Smooth muscle cell (in vitro differentiated cells): ENCODE data around the gene CELF3. TPM values are rescaled to one million over a fixed set of nuclear protein-coding genes. Genes with fewer than 3 reads are reported as not detected.

Source experiments
- DNase-seq: peaks from one replicate; lab custom pipeline; 2025; ENCODE audit not compliant: unreplicated experiment; lab: John Stamatoyannopoulos, UW
- H2AFZ ChIP-seq: fragments of 200-600 bp; sonication (generic); 2 replicates; pipeline ENCODE4 v1.6.0; 2016; ENCODE audit warnings: antibody characterized with exemption, low read depth, mild to moderate bottlenecking
- H3F3A ChIP-seq: fragments of 200-600 bp; sonication (generic); 2 replicates; pipeline ENCODE4 v1.6.0; 2017; ENCODE audit warnings: antibody characterized with exemption, low read depth
- H3K27ac ChIP-seq: fragments of 200-600 bp; sonication (generic); 2 replicates; pipeline ENCODE4 v1.5.1; 2016; ENCODE audit warnings: low read depth, mild to moderate bottlenecking
- H3K27me3 ChIP-seq: fragments of 200-600 bp; sonication (generic); 2 replicates; pipeline ENCODE4 v1.6.1; 2016; ENCODE audit warnings: low read depth, mild to moderate bottlenecking
- H3K36me3 ChIP-seq: fragments of 200-600 bp; sonication (generic); 2 replicates; pipeline ENCODE4 v1.5.1; 2016; ENCODE audit warnings: low read depth
- H3K4me1 ChIP-seq: fragments of 200-600 bp; sonication (generic); 2 replicates; pipeline ENCODE4 v1.5.1; 2016; ENCODE audit warnings: low read depth
- H3K4me2 ChIP-seq: fragments of 200-600 bp; sonication (generic); 2 replicates; pipeline ENCODE4 v1.6.0; 2016; ENCODE audit warnings: mild to moderate bottlenecking
- H3K4me3 ChIP-seq: fragments of 200-600 bp; sonication (generic); 2 replicates; pipeline ENCODE4 v1.5.1; 2016; ENCODE audit warnings: mild to moderate bottlenecking
- H3K79me2 ChIP-seq: fragments of 200-600 bp; sonication (generic); 2 replicates; pipeline ENCODE4 v1.6.0; 2016; ENCODE audit warnings: low read depth, mild to moderate bottlenecking
- H3K9ac ChIP-seq: fragments of 200-600 bp; sonication (generic); 2 replicates; pipeline ENCODE4 v1.6.0; 2016; ENCODE audit warnings: low read depth
- H3K9me3 ChIP-seq: fragments of 200-600 bp; sonication (generic); replicated peaks from 2 replicates; pipeline ENCODE4 v1.5.1; 2016; ENCODE audit warnings: low read depth
- H4K20me1 ChIP-seq: fragments of 200-600 bp; sonication (generic); 2 replicates; pipeline ENCODE4 v1.6.0; 2016; ENCODE audit warnings: low read depth
- WGBS: methylation state at CpG from one replicate; pipeline ENCODE4 v1.1.7; 2016; ENCODE audit warnings: low lambda C conversion rate; 5-methylcytosine and 5-hydroxymethylcytosine counted together
- polyA plus RNA-seq: library from polyadenylated mRNA; unstranded; fragments of >200 nt; fragmentation: Nextera tagmentation; extraction: Ambion mirVana; gene quantifications from 2 replicates; pipeline ENCODE4 v1.2.1, GENCODE V29; 2016
- total RNA-seq: library from RNA; depleted of rRNA; stranded (reverse); fragments of >200 nt; gene quantifications from 2 replicates; pipeline ENCODE4 v1.2.3, GENCODE V29; 2014
- TF ChIP-seq, protein P1 (sequence below): fragments of 200-600 bp; sonication (generic); IDR thresholded peaks from 2 replicates; pipeline ENCODE4 v1.5.1; 2017; ENCODE audit warnings: borderline replicate concordance, mild to moderate bottlenecking, antibody characterized with exemption; ENCODE audit not compliant: insufficient read depth, poor library complexity, severe bottlenecking

The CELF3 gene
- total and polyA plus RNA-seq, 2 experiments from 2014 or later = not detected

DNA sequence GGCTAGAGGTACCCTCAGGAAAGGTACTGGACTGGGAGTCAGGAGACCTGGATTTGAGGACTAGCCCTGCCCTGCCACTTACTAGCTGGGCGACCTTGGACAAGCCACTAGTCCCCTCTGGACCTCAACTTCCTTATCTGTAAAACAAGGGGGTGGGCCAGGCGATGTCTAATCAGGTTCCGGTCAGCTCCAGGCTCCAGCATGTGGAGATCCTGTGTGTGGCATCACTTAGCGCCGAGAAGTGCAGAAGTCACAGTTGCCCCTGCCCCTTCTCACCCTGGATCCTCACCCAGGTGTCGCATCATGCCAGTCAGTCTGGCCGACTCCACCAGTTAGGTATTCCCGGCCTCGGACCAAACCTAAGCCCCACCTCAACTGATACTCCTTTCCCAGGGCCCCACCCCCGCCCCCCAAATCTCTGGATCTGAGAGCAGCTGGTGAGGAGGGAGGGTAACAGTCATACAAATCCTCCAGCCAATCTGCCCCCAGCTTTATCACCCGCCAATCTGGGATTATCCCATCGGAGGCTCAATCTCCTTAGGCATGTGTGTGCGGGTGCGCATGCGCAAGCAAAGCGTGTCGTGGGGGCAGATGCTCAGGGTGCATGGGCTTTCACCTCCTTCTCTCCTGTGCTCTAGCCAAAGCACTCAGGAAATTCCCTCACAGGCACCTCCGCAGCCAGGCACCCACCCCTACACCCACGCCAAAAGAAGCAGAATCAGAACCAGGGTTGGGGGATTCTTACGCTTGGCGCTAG is 5.4 kb downstream of the CELF3 start:
- Histone ChIP-seq H2AFZ (no peak overlapping the region), H3K27me3 (peaks cover 14% of the 10 kb centered on the region), H3K4me2 (no peak overlapping the region), H3K9me3 (no peaks in the 10 kb centered on the region), H3K79me2 (no peaks in the 10 kb centered on the region), H3K27ac (no peak overlapping the region), H3K36me3 (no peaks in the 10 kb centered on the region), H3K4me3 (no peak overlapping the region), H3F3A (no peaks in the 10 kb centered on the region), H3K4me1 (peaks cover 7% of the 10 kb centered on the region), H4K20me1 (no peaks in the 10 kb centered on the region), H3K9ac (no peak overlapping the region)
- WGBS = 90% methylated on average over 21 of the region's 21 CpGs
- no peak for DNase-seq
- TF ChIP-seq, protein P1, sequence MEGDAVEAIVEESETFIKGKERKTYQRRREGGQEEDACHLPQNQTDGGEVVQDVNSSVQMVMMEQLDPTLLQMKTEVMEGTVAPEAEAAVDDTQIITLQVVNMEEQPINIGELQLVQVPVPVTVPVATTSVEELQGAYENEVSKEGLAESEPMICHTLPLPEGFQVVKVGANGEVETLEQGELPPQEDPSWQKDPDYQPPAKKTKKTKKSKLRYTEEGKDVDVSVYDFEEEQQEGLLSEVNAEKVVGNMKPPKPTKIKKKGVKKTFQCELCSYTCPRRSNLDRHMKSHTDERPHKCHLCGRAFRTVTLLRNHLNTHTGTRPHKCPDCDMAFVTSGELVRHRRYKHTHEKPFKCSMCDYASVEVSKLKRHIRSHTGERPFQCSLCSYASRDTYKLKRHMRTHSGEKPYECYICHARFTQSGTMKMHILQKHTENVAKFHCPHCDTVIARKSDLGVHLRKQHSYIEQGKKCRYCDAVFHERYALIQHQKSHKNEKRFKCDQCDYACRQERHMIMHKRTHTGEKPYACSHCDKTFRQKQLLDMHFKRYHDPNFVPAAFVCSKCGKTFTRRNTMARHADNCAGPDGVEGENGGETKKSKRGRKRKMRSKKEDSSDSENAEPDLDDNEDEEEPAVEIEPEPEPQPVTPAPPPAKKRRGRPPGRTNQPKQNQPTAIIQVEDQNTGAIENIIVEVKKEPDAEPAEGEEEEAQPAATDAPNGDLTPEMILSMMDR = no peak

DNA sequence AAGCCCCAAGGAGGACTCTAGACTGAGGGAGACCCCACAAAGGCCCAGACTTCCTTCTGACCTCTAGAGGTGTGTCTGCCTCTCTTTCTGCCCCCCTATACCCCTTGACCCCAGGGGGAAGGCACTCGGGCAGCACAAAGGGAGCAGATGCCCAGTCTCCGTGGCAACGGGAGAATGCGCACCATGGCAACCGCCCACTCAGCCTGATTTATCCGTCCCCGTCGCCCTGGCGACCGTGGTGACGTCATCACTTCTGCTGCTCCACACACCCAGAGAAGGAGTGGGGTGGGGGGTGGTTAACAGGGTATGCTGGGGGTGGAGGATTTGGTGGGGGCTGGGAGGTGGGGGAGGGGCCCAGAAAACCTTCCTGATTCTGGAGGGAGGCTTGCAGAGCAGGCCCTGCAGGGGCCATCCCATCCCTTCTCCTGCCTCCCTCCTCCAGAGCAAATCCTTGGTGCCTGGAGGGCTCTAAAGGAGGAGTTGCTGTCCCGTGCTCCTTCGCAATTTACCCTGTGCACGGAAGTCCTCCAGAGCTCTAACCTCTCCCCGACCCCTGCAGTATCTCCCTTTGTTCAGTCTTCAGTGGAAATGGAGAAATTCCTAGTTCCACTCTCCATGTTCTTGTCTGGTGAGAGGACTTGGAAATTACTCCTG is 6.3 kb downstream of the CELF3 start:
- Histone ChIP-seq H3K27me3 (peaks cover 5% of the 10 kb centered on the region), H2AFZ (no peak overlapping the region), H3K27ac (no peak overlapping the region), H3K4me3 (no peak overlapping the region), H3K9me3 (no peaks in the 10 kb centered on the region), H3K36me3 (no peaks in the 10 kb centered on the region), H3K4me1 (no peaks in the 10 kb centered on the region), H3K79me2 (no peaks in the 10 kb centered on the region), H3F3A (no peaks in the 10 kb centered on the region), H3K9ac (no peak overlapping the region), H4K20me1 (no peaks in the 10 kb centered on the region), H3K4me2 (no peak overlapping the region)
- TF ChIP-seq, protein P1 = no peak
- 55% methylated on average over 15 of the region's 15 CpGs for WGBS
- DNase-seq = no peak

DNA sequence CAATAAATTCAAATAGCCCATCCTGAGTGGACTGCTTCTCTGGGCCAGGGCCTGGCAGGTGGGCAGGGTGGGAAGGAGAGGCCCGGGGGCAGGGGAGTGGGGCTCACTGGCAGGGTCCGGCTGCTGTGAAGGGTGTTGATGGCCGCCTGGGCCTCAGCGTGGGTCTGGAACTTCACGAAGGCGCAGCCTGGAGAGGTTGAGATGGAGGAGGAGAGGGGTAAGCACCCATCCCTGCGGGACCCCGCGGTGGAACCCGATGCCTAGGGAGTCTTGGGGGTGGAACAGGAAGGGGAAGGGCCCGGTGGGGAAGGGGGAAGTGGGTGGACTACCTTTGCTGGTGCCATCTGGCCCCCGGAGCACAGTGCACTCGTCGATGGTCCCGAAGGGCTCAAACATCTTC is 7.7 kb downstream of the CELF3 start:
- H3F3A ChIP-seq = no peaks in the 10 kb centered on the region
- no peak overlapping the region for H3K9ac ChIP-seq
- H3K4me3 ChIP-seq = no peak overlapping the region
- no peak for DNase-seq
- H3K27ac ChIP-seq = no peak overlapping the region
- no peaks in the 10 kb centered on the region for H3K79me2 ChIP-seq
- H3K27me3 ChIP-seq = no peaks in the 10 kb centered on the region
- H3K4me1 ChIP-seq = no peaks in the 10 kb centered on the region
- no peak overlapping the region for H3K4me2 ChIP-seq
- H3K9me3 ChIP-seq = no peaks in the 10 kb centered on the region
- H4K20me1 ChIP-seq = no peaks in the 10 kb centered on the region
- 87% methylated on average over 13 of the region's 15 CpGs for WGBS
- no peak overlapping the region for H2AFZ ChIP-seq
- H3K36me3 ChIP-seq = no peaks in the 10 kb centered on the region
- TF ChIP-seq, protein P1 = no peak

DNA sequence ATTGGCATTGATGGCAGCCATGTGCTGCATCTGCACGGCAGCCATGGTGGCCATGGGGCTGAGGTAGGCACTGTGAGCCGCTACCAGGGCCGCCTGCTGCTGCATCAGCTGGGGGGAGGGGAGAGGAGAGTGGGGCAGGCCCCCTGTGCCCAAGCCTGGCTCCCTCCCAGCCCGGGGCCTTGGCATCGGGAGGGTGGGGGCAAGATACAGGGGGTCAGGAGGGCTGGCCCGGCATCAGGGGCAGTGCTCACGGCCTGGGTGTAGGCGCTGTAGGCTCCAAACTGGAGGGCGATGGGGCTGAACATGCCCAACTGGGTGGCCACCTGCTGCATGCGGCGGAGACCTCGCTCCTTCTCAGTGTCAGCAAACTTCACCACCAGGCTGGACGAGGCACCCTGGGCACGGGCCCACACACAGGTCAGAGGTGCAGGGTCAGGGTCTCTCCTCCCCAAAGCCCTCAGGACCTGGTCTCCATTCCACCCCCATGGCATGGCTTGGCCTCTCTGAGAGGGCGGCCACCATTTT is 9.0 kb downstream of the CELF3 start:
- no peaks in the 10 kb centered on the region for H3K4me1 ChIP-seq
- no peaks in the 10 kb centered on the region for H3K9me3 ChIP-seq
- no peak overlapping the region for H2AFZ ChIP-seq
- no peak overlapping the region for H3K4me2 ChIP-seq
- no peaks in the 10 kb centered on the region for H3K36me3 ChIP-seq
- TF ChIP-seq, protein P1 = no peak
- WGBS = over 99% methylated on average over 15 of the region's 15 CpGs
- H4K20me1 ChIP-seq = no peaks in the 10 kb centered on the region
- H3K27ac ChIP-seq = no peak overlapping the region
- H3K4me3 ChIP-seq = no peak overlapping the region
- H3K79me2 ChIP-seq = no peaks in the 10 kb centered on the region
- no peaks in the 10 kb centered on the region for H3F3A ChIP-seq
- no peak overlapping the region for H3K9ac ChIP-seq
- H3K27me3 ChIP-seq = no peaks in the 10 kb centered on the region
- DNase-seq = no peak
